ENCODE results near the gene PSPH.

GRCh38 chr7:55963584-55964168, 87.6 kb downstream of the PSPH start:
- TF ChIP-seq CTCF (IDR thresholded peaks at IDR 0.05; ENCODE audit: low read depth, low read length, missing input control), result no peak
- TF ChIP-seq RXRA (IDR thresholded peaks at IDR 0.05), result no peak

All from liver (tissue), 3 donors.